A172 (cell line): ENCODE measurements around the gene WDR41. TPM values are rescaled to one million over a fixed set of nuclear protein-coding genes. Genes with fewer than 3 reads are reported as not detected.
"Not testable (repeated sequence)": the region's sequence is repeated elsewhere in the genome, so short reads cannot be mapped to it uniquely, and the experiment has no call there.

Experiments
- DNase-seq: peaks from one replicate; pipeline ENCODE4 v3.0.0-alpha.2; 2015; ENCODE audit warnings: low spot score
- total RNA-seq: library from RNA; depleted of rRNA; stranded (reverse); fragments of >200 nt; shearing (Covaris generic); gene quantifications from 2 replicates; pipeline ENCODE4 v1.2.3, GENCODE V29; 2014; rRNA removed

Gene WDR41
- total RNA-seq: 95.9 and 155 TPM in 2 replicates

DNA sequence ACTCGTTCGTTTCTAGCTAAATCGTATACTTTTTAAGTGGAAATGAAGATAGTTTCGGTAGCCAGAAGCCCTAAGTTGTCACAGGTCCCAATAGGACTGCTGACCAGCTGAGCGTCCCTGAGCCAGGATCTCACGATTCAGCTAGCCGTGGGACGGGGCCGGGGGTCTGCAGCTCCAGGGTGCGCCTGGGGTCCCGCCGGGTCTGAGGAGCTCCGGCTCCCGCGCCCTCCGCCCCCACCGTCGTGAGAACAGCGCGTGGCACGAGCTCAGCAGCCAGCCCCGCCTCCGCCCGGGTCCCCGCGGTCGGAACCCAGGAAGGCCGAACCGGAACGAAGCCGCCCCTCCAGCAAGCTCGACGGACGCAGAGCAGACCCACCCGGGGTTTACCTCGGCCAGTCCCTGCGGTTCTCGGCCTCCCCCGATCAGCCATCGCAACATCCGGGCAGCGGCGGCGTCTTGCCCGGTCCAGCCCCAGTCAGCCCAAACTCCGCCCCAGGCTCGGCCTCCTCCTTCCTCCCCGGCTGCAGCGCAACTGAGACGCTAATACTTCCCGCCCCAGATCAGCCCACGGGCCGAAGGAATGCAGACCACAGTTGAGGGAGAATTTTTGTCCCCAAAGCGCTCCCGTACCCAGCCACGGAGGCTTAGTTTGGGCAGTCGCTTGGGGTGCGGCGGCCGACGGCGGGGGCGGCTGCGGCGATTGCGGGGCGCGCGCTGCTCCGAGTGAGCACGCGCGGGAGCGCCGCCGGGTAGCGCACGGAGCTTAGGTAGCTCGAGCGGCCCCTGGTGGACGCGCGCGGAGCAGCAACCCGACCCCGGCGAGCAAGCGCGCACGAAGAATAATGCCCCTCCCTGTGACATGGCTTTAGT lies at the start of gene WDR41:
Gene WDR41, minus strand, starts transcription at position 534 of the 870 bp plus-strand sequence. Its CDS starts 96 bp downstream, at position 438.
- DNase-seq: peak; percentile 89

DNA sequence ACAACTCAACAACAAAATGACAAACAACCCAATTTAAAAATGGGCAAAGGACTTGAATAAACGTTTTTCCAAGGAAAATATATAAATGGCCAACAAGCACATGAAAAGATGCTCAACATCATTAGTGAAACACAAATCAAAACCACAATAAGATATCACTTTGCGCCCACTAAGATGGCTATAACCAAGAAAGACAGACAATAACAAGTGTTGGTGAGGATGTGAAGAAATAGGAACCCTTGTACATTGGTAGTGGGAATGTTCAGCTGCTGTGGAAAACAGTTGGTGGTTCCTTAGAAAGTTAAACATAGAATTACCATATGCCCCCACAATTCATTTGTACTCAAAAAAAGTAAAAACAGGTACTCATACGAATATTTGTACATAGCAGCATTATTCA lies 39.2 kb upstream of the WDR41 start:
- DNase-seq: no peak

- peak; percentile 16 for DNase-seq
Measured at GRCh38 chr5:77518304-77518703, 26.2 kb upstream of the WDR41 start.

- DNase-seq: no peak
Measured at GRCh38 chr5:77514457-77514856, 22.3 kb upstream of the WDR41 start.

DNA sequence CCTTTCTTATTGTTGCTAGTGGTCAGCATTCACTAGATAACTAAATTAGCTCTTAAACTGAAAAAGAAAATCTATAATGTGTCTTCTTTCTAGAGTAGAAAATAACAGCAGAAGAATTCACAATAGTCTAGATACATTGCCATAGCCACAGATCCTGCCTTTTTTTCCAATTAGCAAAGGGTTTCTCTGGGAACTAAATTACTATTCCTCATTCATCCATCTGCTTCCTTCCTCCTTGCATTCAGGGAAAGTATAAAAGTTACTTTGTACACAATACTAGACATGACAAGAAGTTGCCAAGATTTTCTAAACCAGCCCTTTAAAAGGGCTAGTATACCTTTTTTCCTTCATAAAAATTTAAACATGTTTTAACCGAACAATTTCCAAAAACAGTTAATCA lies 21.2 kb upstream of the WDR41 start:
- no peak for DNase-seq

DNA sequence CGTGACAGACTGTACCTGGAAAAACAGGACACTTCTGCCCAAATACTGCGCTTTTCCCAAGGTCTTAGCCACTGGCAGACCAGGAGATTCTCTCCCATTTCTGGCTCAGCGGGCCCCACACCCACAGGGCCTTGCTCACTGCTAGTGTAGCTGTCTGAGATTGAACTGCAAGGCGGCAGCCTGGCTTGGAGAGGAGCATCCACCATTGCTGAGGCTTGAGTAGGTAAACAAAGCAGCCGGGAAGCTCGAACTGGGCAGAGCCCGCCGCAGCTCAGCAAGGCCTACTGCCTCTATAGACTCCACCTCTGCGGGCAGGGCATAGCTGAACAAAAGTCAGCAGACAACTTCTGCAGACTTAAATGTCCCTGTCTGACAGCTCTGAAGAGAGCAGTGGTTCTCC lies 9.0 kb upstream of the WDR41 start:
- DNase-seq: not testable (repeated sequence)

- no peak for DNase-seq
Measured at GRCh38 chr5:77499973-77500372, 7.9 kb upstream of the WDR41 start.

- no peak for DNase-seq
Measured at GRCh38 chr5:77499441-77499840, 7.3 kb upstream of the WDR41 start.

DNA sequence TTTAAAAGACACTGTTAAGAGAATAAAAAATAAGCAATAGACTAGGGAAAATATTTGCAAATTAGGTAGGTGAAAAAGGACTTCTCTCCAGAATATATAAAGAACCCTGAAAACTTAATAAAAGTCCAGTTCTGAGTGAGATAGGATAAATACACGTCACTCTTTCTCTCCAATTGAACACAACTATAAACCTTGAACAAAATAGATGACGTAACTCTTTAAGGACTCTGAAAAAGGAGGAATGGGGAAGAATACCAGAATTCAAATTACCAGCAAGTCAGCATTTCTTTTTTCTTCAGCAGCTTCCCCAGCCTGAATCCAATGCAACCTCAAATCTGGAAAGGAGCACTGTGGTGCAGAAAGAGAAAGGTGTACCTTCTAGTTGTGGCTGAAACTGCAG lies 6.8 kb upstream of the WDR41 start:
- DNase-seq: no peak

- no peak for DNase-seq
Measured at GRCh38 chr5:77494935-77495334, 2.8 kb upstream of the WDR41 start.

GRCh38 chr5:77492653-77493000 lies 511 bp upstream of the WDR41 start:
- DNase-seq: no peak

DNA sequence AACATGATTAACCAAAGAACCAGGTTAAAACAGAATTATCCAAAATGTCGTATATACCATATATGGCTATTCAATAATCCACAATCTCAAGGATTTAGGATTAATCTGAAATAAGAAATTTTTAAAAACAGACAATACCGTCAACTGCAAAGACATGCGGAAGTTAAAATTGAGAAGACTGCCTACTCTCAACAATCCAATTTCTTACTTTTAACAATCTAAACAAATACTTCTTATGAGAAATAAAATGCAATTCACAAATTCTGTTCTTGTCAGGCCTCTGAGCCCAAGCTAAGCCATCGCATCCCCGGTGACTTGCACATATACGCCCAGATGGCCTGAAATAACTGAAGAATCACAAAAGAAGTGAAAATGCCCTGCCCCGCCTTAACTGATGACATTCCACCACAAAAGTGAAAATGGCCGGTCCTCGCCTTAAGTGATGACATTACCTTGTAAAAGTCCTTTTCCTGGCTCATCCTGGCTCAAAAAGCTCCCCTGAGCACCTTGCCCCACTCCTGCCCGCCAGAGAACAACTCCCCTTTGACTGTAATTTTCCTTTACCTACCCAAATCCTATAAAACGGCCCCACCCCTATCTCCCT lies 1.3 kb downstream of the WDR41 start:
- peak; percentile 10 for DNase-seq

GRCh38 chr5:77486344-77486962 lies 5.7 kb downstream of the WDR41 start:
- DNase-seq: no peak

GRCh38 chr5:77483682-77484081 lies 8.4 kb downstream of the WDR41 start:
- DNase-seq: no peak

- DNase-seq: not testable (repeated sequence)
Measured at GRCh38 chr5:77475041-77475440, 17.1 kb downstream of the WDR41 start.

- DNase-seq: not testable (repeated sequence)
Measured at GRCh38 chr5:77468875-77469274, 23.2 kb downstream of the WDR41 start.

DNA sequence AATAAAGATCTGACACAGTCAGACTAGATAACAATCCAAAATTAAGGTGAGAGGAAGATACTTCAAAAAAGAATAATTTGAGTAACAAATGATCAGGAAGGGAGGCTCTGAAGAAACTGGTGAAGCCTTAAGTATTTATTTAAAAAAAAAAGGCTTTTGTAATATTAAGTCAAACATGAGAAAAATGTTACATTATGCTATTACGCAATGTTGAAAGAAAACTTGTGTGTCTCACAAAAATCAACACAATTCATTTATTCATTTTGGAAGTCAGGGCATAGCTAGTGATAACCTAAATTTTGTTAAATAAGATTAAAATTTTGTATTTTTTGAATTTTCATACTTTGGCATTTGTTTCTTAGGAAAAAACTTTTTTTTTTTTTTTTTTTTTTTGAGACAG lies 28.2 kb downstream of the WDR41 start:
- DNase-seq: no peak

- no peak for DNase-seq
Measured at GRCh38 chr5:77461287-77461686, 30.8 kb downstream of the WDR41 start.

GRCh38 chr5:77454123-77454522 lies 38.0 kb downstream of the WDR41 start:
- DNase-seq: no peak

DNA sequence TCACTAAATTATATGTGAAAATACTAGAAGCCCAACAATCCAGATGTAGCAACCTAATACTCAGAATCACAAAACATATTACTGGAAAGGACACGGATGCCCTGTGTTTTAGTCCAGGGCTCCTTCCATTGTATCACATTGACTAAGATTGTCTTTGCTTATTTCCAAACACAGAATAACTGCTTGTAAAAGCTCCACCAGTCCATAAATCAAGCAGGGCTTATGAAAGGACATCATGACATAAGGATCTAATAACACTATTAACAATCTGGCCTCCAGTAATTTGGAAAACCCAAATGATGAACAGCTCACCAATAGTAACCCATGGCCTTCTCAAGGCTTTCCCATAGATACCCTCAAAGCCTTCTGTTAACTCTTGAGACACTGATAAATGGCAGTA lies 39.8 kb downstream of the WDR41 start:
- DNase-seq: no peak

- no peak for DNase-seq
Measured at GRCh38 chr5:77449981-77450380, 42.1 kb downstream of the WDR41 start.

DNA sequence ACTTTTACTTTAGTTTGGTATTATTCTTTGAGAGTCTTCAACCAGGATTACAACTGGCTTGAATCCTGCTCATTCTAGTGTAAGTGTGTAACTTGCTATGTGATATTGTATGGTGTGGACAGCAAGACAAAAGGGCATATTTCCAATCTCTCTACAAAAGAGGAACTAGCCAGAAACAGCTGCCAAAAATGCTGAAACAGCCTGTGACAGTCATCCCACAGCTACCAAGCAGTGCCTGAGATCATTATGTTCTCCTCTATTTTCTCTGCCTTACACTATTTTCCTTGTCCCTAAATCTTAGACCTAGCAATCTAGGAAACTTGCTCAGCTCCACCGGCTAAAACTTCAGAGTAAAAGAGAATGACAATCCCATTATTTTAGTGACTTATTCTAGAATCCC lies 42.8 kb downstream of the WDR41 start:
- DNase-seq: no peak

GRCh38 chr5:77448831-77449230 lies 43.3 kb downstream of the WDR41 start:
- DNase-seq: no peak
